ENCODE measurements around the gene CLCA2. TPM values are rescaled to one million over a fixed set of nuclear protein-coding genes. Genes with fewer than 3 reads are reported as not detected.

Gene CLCA2
- total RNA-seq, 1 donor from 2014 or later, result 0.60 TPM

DNA sequence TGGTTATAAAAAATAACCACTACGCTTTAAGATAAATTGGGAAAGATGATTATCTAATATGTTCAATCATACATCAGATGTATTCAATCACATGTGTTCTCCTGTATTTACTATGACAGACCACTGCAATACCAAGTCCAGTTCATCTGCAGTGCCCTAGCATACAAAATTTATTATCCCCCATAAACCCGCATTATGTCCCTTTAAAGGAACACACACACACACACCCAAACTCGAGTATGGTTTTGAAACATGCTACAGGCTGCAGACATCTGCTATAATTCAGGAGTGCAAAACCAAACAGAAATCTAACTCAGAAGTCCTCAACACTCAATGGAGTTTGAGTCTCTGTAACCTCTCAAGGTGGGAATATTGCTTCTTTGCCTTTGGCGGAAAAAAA lies 42.7 kb upstream of the CLCA2 start:
- peaks cover 25% of the 10 kb centered on the region for H3K36me3 Mint-ChIP-seq
- TF ChIP-seq, protein P1, sequence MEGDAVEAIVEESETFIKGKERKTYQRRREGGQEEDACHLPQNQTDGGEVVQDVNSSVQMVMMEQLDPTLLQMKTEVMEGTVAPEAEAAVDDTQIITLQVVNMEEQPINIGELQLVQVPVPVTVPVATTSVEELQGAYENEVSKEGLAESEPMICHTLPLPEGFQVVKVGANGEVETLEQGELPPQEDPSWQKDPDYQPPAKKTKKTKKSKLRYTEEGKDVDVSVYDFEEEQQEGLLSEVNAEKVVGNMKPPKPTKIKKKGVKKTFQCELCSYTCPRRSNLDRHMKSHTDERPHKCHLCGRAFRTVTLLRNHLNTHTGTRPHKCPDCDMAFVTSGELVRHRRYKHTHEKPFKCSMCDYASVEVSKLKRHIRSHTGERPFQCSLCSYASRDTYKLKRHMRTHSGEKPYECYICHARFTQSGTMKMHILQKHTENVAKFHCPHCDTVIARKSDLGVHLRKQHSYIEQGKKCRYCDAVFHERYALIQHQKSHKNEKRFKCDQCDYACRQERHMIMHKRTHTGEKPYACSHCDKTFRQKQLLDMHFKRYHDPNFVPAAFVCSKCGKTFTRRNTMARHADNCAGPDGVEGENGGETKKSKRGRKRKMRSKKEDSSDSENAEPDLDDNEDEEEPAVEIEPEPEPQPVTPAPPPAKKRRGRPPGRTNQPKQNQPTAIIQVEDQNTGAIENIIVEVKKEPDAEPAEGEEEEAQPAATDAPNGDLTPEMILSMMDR (conservative IDR thresholded peaks at IDR 0.05), result no peak
- H3K4me3 Mint-ChIP-seq, result no peak overlapping the region
- H3K4me1 Mint-ChIP-seq (ENCODE audit: unreplicated experiment), result no peaks in the 10 kb centered on the region
- no peaks in the 10 kb centered on the region for H3K27me3 Mint-ChIP-seq
- no peak for DNase-seq (ENCODE audit: extremely low spot score, unreplicated experiment)
- H3K27ac Mint-ChIP-seq, result no peak overlapping the region
- H3K9me3 Mint-ChIP-seq, result peaks cover 11% of the 10 kb centered on the region

DNA sequence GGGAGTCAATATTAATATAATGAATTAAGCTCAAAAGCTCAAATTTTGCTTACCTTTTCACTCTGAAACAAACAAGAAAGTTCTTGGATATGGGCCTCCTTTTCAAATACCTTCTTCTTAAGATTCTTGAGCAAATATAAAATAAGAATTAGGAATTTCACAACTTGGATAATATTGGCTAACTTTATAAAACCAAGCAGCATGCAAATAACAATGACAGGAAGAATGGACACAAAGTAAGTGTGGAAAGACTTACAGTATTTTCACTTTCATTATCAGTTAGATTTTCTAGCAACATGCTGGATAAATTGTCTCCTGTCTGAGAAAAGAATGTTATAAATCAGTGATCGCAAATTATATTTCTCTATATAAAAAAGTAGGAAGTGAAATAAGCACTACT lies 41.1 kb upstream of the CLCA2 start:
- Mint-ChIP-seq H3K4me1 (ENCODE audit: unreplicated experiment) (no peaks in the 10 kb centered on the region), H3K27ac (no peak overlapping the region), H3K4me3 (no peak overlapping the region), H3K27me3 (no peaks in the 10 kb centered on the region), H3K9me3 (peaks cover 4% of the 10 kb centered on the region), H3K36me3 (peaks cover 9% of the 10 kb centered on the region)
- DNase-seq (ENCODE audit: extremely low spot score, unreplicated experiment), result no peak
- TF ChIP-seq, protein P1 (conservative IDR thresholded peaks at IDR 0.05), result no peak

DNA sequence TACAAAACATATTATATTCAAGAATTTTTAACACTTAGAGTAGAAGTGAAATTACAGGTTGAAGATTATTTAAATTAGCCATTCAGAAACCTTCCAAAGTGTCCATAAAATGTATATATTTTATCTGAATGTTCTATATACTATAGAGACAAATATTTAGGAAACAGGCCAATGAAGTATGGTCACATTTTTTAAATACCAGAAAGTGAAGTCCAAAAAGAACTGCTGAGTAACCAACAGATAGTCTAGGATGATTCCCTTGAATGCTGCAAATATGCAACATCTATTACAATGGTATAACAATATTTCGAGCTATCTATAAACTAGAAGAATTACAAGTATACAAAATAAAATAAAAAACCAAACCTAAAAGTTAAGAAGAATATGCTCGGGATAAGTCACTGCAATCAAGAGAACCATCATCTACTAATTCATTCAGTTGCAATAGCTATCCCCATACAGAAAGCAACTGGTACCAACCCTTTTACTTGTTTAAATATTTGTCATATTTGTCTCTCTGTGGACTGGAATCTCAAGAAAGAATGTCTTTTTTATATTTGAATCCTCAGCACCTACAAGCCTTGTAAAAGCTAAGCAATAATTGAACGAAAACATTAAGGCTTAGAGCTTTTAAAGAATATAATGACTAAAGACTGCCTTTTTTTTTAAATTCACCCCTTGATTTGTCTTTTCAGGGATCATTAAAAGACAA lies 35.9 kb upstream of the CLCA2 start:
- Mint-ChIP-seq H3K9me3 (no peaks in the 10 kb centered on the region), H3K4me1 (ENCODE audit: unreplicated experiment) (peaks cover 13% of the 10 kb centered on the region), H3K36me3 (peaks cover 21% of the 10 kb centered on the region)

DNA sequence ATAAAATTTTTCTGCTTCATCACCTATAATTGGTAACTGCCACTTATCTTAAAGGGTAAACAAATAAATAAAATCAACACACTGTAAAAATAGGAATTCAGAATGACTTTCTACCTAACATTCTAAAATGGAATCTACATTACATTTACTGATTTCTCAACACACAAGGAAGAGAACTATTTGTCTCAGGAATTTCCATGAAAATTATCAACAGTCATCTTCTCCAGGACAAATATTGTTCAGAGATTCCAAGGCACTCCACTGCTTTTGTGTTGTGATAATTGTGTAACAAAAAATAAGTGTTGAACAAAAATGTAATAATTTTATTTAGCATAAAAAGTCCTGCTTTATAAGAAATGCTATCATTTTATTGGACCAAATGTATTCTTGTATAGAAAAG lies 35.2 kb upstream of the CLCA2 start:
- Mint-ChIP-seq H3K27ac (no peak overlapping the region), H3K36me3 (peaks cover 24% of the 10 kb centered on the region), H3K27me3 (no peaks in the 10 kb centered on the region), H3K9me3 (no peaks in the 10 kb centered on the region), H3K4me3 (no peak overlapping the region), H3K4me1 (ENCODE audit: unreplicated experiment) (peaks cover 20% of the 10 kb centered on the region)
- no peak for DNase-seq (ENCODE audit: extremely low spot score, unreplicated experiment)
- TF ChIP-seq, protein P1 (conservative IDR thresholded peaks at IDR 0.05), result no peak

More for the DNA sequence above, 35.9 kb upstream of the CLCA2 start:
- no peak overlapping the region for H3K4me3 Mint-ChIP-seq
- H3K27ac Mint-ChIP-seq, result no peak overlapping the region
- no peak for DNase-seq (ENCODE audit: extremely low spot score, unreplicated experiment)
- H3K27me3 Mint-ChIP-seq, result no peaks in the 10 kb centered on the region
- TF ChIP-seq, protein P1 (conservative IDR thresholded peaks at IDR 0.05), result no peak

DNA sequence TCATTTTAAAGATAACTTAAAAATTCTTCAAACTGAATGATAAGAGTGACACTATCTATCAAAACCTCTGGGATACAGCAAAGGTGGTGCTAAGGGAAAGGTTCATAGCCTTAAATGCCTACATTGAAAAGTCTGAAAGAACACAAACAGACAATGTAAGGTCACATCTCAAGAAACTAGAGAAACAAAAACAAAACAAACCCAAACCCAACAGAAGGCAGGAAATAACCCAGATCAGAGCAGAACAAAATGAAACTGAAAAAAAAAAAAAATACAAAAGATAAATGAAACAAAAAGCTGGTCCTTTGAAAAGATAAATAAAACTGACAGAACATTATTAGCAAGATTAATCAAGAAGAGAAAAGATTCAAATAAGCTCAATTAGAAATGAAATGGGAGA lies 34.7 kb upstream of the CLCA2 start:
- peaks cover 25% of the 10 kb centered on the region for H3K36me3 Mint-ChIP-seq

More for the DNA sequence above, 34.7 kb upstream of the CLCA2 start:
- peaks cover 23% of the 10 kb centered on the region for H3K4me1 Mint-ChIP-seq (ENCODE audit: unreplicated experiment)
- TF ChIP-seq, protein P1 (conservative IDR thresholded peaks at IDR 0.05), result no peak
- no peak overlapping the region for H3K27ac Mint-ChIP-seq
- H3K9me3 Mint-ChIP-seq, result no peaks in the 10 kb centered on the region
- no peaks in the 10 kb centered on the region for H3K27me3 Mint-ChIP-seq
- H3K4me3 Mint-ChIP-seq, result no peak overlapping the region
- no peak for DNase-seq (ENCODE audit: extremely low spot score, unreplicated experiment)

Measured in type B pancreatic cell (in vitro differentiated cells).